GM12892 (cell line): Measurements from ENCODE around the gene ELP4.
"Not testable (repeated sequence)": the region's sequence is repeated elsewhere in the genome, so short reads cannot be mapped to it uniquely, and the experiment has no call there.

ENCODE experiments used
- DNase-seq: peaks from one replicate; pipeline ENCODE4 v3.0.0; 2011; ENCODE audit not compliant: insufficient read length
- FAIRE-seq: peaks from 2 replicates; lab custom pipeline; 2011; peaks lifted over from hg19 to GRCh38; lab: Jason Lieb, UNC
- POLR2A ChIP-seq: IDR thresholded peaks from 2 replicates; pipeline ENCODE4 v1.6.1; 2011; ENCODE audit warnings: low read depth, low read length, control low read depth
- POLR2AphosphoS5 ChIP-seq: IDR thresholded peaks from 2 replicates; pipeline ENCODE4 v1.6.1; 2011; ENCODE audit warnings: low read depth, low read length, control low read depth
- TAF1 ChIP-seq: IDR thresholded peaks from 2 replicates; pipeline ENCODE4 v1.6.1; 2011; ENCODE audit warnings: low read depth, mild to moderate bottlenecking, control low read depth, low read length, borderline replicate concordance

The ELP4 gene

GRCh38 chr11:31699066-31699465 lies 189.5 kb downstream of the ELP4 start:
- no peak for TF ChIP-seq TAF1
- no peak for TF ChIP-seq POLR2A
- TF ChIP-seq POLR2AphosphoS5: no peak
- DNase-seq: no peak
- FAIRE-seq: no peak

GRCh38 chr11:31702966-31703365 lies 193.4 kb downstream of the ELP4 start:
- no peak for FAIRE-seq
- DNase-seq: no peak
- TF ChIP-seq POLR2AphosphoS5 (no peak), TAF1 (no peak), POLR2A (no peak)

GRCh38 chr11:31706357-31706756 lies 196.8 kb downstream of the ELP4 start:
- no peak for FAIRE-seq
- no peak for TF ChIP-seq TAF1
- DNase-seq: no peak

- TF ChIP-seq TAF1 (no peak), POLR2AphosphoS5 (no peak), POLR2A (no peak)
- FAIRE-seq (peak; percentile 70), DNase-seq (no peak)
Measured at GRCh38 chr11:31711137-31711536, 201.6 kb downstream of the ELP4 start.

- DNase-seq: no peak
- TF ChIP-seq POLR2AphosphoS5 (no peak), TAF1 (no peak), POLR2A (no peak)
- no peak for FAIRE-seq
Measured at GRCh38 chr11:31712851-31713250, 203.3 kb downstream of the ELP4 start.

GRCh38 chr11:31714840-31715239 lies 205.3 kb downstream of the ELP4 start:
- DNase-seq: no peak
- FAIRE-seq: no peak
- TF ChIP-seq TAF1 (no peak), POLR2A (no peak), POLR2AphosphoS5 (no peak)

GRCh38 chr11:31720225-31720624 lies 210.7 kb downstream of the ELP4 start:
- no peak for TF ChIP-seq POLR2AphosphoS5
- no peak for TF ChIP-seq TAF1
- no peak for TF ChIP-seq POLR2A
- FAIRE-seq (no peak), DNase-seq (no peak)

- DNase-seq (no peak), FAIRE-seq (peak; percentile 17)
- TF ChIP-seq POLR2A (no peak), POLR2AphosphoS5 (no peak)
Measured at GRCh38 chr11:31720671-31721365, 211.3 kb downstream of the ELP4 start.

- DNase-seq (no peak), FAIRE-seq (no peak)
- no peak for TF ChIP-seq POLR2AphosphoS5
Measured at GRCh38 chr11:31722754-31723153, 213.2 kb downstream of the ELP4 start.

GRCh38 chr11:31725176-31725575 lies 215.6 kb downstream of the ELP4 start:
- TF ChIP-seq TAF1 (no peak), POLR2AphosphoS5 (no peak), POLR2A (no peak)
- FAIRE-seq: no peak
- DNase-seq: no peak

- FAIRE-seq: no peak
- TF ChIP-seq POLR2A (no peak), POLR2AphosphoS5 (no peak), TAF1 (no peak)
Measured at GRCh38 chr11:31728432-31728831, 218.9 kb downstream of the ELP4 start.

GRCh38 chr11:31740131-31740530 lies 230.6 kb downstream of the ELP4 start:
- FAIRE-seq (no peak), DNase-seq (no peak)
- no peak for TF ChIP-seq TAF1
- TF ChIP-seq POLR2A: no peak
- TF ChIP-seq POLR2AphosphoS5: no peak

More at GRCh38 chr11:31728432-31728831, 218.9 kb downstream of the ELP4 start:
- DNase-seq: no peak

GRCh38 chr11:31740731-31741368 lies 231.3 kb downstream of the ELP4 start:
- not testable (repeated sequence) for DNase-seq, FAIRE-seq
